SK-N-SH treated with all-trans-retinoic acid at 6 μM for 48 hours (cell line): ENCODE data around the gene PALMD.

Source experiments
- ARNTL ChIP-seq: fragments of 450-650 bp; formaldehyde crosslinking; IDR thresholded peaks from 2 replicates; pipeline ENCODE4 v1.5.0; 2020; ENCODE audit warnings: low read depth, mild to moderate bottlenecking, moderate library complexity, borderline replicate concordance
- BACH2 ChIP-seq: fragments of 250-450 bp; sonication (Bioruptor Pico); IDR thresholded peaks from 2 replicates; pipeline ENCODE4 v1.9.0; 2021; ENCODE audit warnings: mild to moderate bottlenecking, borderline replicate concordance
- ESRRG ChIP-seq: fragments of 250-450 bp; sonication (Bioruptor Pico); IDR thresholded peaks from 2 replicates; pipeline ENCODE4 v1.6.1; 2021; ENCODE audit warnings: mild to moderate bottlenecking
- PATZ1 ChIP-seq: fragments of 250-450 bp; sonication (Bioruptor Pico); IDR thresholded peaks from 2 replicates; pipeline ENCODE4 v1.8.0; 2020; ENCODE audit warnings: mild to moderate bottlenecking, moderate library complexity, borderline replicate concordance
- PPARA ChIP-seq: fragments of 250-450 bp; sonication (Bioruptor Pico); IDR thresholded peaks from 2 replicates; pipeline ENCODE4 v1.5.0; 2020; ENCODE audit warnings: mild to moderate bottlenecking, borderline replicate concordance
- TOX ChIP-seq: fragments of 250-450 bp; sonication (Bioruptor Pico); IDR thresholded peaks from 2 replicates; pipeline ENCODE4 v1.8.0; 2021; ENCODE audit warnings: mild to moderate bottlenecking, moderate library complexity, borderline replicate concordance

DNA sequence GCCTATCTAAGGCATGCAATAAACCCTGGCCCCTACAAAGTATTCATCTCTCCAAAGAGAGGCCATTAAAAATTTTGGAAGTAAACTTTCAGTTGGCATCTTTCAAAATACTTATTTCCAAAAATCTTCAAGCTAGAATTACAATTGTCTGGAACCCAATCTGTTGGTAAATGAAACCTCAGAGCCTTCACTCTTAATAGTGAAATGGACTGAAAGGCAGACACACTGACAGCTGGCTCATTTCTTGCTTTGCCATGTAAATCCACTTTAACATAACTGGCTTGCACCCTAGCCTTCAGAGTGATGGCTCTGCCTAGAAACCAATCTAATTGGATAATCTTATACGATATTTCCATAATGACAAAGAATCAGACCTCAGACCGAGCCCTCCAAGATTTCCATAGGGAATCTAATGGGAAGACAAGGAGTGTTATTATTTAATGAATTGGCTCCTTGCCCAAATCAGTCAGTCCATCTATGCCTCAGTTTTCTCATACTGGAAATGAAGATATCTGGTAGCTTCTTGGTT, 9.2 kb upstream of the PALMD start:
- TF ChIP-seq PPARA (CRISPR knock-in tag) (no peak), BACH2 (CRISPR knock-in tag) (no peak), PATZ1 (CRISPR knock-in tag) (no peak), TOX (CRISPR knock-in tag) (no peak), ESRRG (CRISPR knock-in tag) (no peak), ARNTL (CRISPR knock-in tag) (no peak)
